Activated CD4-positive, alpha-beta T cell treated with anti-CD3 and anti-CD28 coated beads, Interleukin-2, amount 50 U/mL, for 4 hours (primary cell): ENCODE data around the gene SMIM13.

Source experiments
- DNase-seq, 2 experiments: peaks; one replicate each; pipeline ENCODE4 v3.0.0-alpha.2; 2020

Gene SMIM13

DNA sequence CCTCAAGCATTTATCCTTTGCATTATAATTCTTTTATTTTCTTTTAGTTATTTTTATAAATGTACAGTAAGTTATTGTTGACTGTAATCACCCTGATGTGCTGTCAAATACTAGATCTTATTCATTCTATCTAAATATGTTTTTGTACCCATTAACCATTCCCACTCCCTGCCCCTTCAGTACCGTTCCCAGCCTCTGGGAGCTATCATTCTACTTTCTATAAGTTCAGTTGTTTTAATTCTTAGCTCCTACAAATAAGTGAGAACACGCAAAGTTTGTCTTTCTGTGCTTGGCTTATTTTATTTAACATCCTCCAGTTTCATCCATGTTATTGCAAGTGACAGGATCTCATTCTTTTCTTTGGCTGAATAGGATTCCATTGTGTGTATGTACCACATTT, 30.3 kb downstream of the SMIM13 start:
- no peak for DNase-seq

DNA sequence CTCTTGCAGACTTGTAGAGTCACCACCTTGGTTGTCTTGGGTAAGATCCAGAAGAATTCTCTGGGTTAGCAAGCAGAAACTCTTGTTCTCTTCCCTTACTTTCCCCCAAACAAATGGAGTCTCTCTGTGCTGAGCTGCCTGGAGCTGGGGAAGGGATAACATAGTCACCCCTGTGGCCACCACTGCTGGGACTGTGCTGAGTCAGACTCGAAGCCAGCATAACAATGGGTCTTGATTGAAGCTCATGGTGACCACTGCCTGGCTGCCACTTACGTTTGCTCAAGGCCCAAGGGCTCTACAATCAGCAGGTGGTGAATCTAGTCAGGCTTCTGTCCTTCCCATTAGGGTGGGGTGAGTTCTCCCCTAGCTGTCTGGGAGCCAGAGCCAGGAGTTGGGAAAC, 33.2 kb downstream of the SMIM13 start:
- no peak for DNase-seq

- no peak for DNase-seq
Observed at GRCh38 chr6:11128608-11129007, 35.0 kb downstream of the SMIM13 start.

DNA sequence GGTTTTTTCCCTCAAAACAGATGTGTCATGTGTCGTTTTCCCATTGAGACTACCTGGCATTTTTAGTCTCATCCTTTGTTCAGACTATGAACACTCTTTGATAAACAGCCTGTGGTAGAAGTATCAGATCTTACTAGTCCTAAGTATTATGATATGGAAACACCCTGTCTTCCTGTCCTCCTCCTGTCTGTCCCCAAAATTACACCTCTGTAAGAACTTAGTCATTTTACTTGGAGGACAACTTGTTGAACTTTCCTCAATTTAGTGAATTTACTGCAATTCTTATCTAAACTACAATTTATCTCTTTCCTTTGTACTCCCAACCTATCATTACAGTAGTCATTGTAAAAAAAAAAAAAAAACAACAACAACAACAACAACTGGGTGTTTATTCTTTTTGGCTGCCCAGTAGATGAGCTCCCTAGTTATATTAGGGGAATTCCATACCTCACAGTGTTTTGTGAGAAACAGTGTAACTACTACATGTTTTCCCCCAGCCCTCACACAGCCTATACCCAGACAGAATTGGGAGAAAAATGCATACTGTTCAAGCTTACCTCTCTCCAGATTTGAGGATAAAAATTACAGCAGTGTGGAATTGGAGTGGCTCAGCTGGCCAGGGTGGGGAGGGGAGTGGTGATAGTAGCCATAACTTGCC, 36.4 kb downstream of the SMIM13 start:
- no peak for DNase-seq

GRCh38 chr6:11130605-11131004, 37.0 kb downstream of the SMIM13 start:
- DNase-seq, result no peak

GRCh38 chr6:11132194-11132888, 38.7 kb downstream of the SMIM13 start:
- no peak for DNase-seq

DNA sequence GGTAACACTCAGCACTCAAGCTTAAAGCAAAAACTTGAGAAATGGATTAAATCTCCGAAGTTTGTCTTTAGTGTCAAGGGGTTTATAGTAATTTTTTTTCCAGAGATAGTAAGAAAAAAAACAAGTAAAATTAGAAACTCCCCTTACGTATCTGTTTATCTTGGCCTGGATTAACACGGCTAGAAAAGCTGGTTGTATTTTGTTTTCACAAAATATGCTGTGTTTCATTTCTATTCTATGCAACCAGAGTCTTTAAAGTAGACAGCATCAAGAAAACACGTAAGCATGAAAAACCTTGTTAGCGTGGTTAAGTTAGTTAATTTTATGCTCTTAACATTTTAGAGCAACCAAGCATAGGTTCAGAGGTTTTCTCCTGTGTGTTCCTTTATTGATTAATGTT, 39.6 kb downstream of the SMIM13 start:
- DNase-seq, result no peak

GRCh38 chr6:11136809-11137208, 43.2 kb downstream of the SMIM13 start:
- DNase-seq, result no peak

- DNase-seq, result no peak
Observed at GRCh38 chr6:11139051-11139960, 45.7 kb downstream of the SMIM13 start.

DNA sequence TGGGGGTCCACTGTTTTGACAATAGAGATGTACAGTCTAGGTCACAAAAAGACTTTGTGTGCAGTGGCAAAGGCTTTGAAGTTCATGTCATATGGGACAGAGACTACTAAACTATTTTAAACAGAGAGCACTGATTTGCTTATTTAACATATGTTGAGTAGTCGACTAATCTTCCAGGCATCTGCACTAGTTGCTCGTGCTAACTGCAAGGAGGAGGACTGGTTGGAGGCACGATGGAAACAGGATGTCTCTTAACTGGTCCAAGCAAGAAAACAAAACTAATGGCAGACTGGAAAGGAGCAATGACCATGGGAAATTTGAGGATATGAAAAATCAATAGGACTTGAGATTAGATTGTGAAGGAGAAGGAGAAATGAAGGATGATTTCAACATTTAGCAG, 46.4 kb downstream of the SMIM13 start:
- no peak for DNase-seq

GRCh38 chr6:11141295-11141694, 47.7 kb downstream of the SMIM13 start:
- no peak for DNase-seq

GRCh38 chr6:11142296-11143027, 48.8 kb downstream of the SMIM13 start:
- DNase-seq, result no peak

- DNase-seq, result no peak
Observed at GRCh38 chr6:11143394-11144371, 50.0 kb downstream of the SMIM13 start.

GRCh38 chr6:11144393-11144851, 50.8 kb downstream of the SMIM13 start:
- peak; percentile 69 to 70 for DNase-seq

GRCh38 chr6:11146117-11146826, 52.6 kb downstream of the SMIM13 start:
- DNase-seq, result no peak

- no peak for DNase-seq
Observed at GRCh38 chr6:11149551-11149950, 55.9 kb downstream of the SMIM13 start.

DNA sequence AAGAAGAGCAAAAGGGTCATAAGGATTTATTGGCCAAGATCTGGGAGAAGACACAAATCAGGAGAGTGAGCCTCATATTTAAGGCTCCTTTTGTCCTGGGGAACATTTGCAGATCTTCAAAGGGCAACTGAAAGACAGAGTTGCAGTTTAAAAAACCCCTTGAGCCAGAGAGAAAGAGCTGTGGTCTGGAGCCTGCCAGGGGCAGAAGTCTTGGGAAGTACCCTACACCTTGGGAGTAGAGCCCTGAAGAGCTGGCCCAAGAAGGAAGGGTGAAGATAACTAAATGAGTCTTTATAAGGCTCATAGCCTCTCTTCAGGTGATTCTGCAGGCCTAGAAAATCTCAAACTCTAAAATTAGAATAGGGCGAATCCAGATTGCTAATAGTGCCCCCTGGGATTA, 57.9 kb downstream of the SMIM13 start:
- no peak for DNase-seq

DNA sequence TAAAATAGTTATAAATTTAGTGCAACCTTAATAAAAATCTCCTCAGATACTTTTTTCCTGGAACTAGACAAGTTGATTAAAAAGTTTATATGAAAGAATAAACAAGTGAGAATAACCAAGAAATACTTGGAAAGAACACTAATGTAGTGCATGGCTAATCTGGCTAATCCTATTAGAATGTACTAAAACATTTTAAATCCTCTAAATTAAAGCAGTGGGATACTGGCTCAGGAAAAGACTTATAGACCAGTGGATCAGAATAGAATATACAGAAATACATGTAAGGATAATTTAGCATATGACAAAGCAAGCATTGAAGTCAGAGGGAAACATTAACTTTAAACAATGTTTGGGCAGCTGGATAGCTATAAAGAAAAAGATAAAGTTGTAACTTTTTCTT, 58.9 kb downstream of the SMIM13 start:
- DNase-seq, result no peak

- DNase-seq, result no peak
Observed at GRCh38 chr6:11153447-11153846, 59.8 kb downstream of the SMIM13 start.

DNA sequence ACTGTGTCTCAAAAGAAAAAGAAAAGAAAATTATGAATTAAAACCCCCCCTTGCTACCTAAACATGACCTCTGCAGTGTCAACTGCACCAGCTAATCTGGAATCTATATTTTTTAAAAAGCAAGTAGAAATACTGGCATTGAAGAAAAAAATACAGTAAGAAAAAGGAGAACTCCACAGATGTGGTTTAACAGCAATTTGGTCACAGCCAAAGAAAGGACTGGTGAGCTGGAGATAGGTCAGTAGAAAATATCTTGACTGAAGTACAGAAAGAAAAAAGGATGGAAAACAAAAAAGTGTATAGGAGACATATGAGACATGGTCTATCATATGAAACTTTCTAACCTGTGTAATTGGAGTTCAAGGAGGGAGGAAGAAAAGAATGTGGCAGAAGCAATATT, 62.0 kb downstream of the SMIM13 start:
- DNase-seq, result no peak

DNA sequence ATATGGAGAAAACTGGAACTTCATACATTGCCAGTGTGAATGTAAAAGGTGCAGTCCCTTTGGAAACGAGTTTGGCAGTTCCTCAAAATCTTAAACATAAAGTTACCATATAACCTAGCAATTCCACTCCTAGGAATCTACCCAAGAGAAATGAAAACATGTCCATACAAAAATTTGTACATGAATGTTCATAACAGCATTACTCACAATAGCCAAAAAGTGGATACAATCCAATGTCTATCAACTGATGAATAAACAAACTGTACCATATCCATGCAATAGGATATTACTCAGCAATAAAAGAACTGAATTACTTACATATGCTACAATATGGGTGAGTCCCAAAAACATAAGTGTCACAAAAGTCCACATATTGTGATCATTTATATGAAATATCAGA, 66.6 kb downstream of the SMIM13 start:
- no peak for DNase-seq
